HG03139 (cell line): ENCODE measurements around the gene MYBPHL.
A peak's percentile ranks its signal among the peaks of the same experiment; 100 is the strongest.

ENCODE experiments used
- ATAC-seq: cut with Tn5 transposase; IDR thresholded peaks from one replicate; pipeline ENCODE4 v1.9.1; 2021; ENCODE audit not compliant: unreplicated experiment

The MYBPHL gene

GRCh38 chr1:109253803-109254620, 52.8 kb downstream of the MYBPHL start:
- ATAC-seq: no peak

GRCh38 chr1:109252893-109253802, 53.7 kb downstream of the MYBPHL start:
- no peak for ATAC-seq

- no peak for ATAC-seq
Measured at GRCh38 chr1:109252167-109252892, 54.5 kb downstream of the MYBPHL start.

GRCh38 chr1:109251277-109252166, 55.3 kb downstream of the MYBPHL start:
- no peak for ATAC-seq

- no peak for ATAC-seq
Measured at GRCh38 chr1:109250454-109251276, 56.1 kb downstream of the MYBPHL start.

GRCh38 chr1:109249654-109250401, 57.0 kb downstream of the MYBPHL start:
- peak; percentile 25 for ATAC-seq

GRCh38 chr1:109248797-109249629, 57.8 kb downstream of the MYBPHL start, which contains the start of gene CELSR2:
Gene CELSR2 (plus strand): TSS chr1:109249539. CDS start chr1:109250080, 541 bp downstream.
- ATAC-seq: peak; percentile 58

- ATAC-seq: no peak
Measured at GRCh38 chr1:109248444-109248796, 58.4 kb downstream of the MYBPHL start.

GRCh38 chr1:109247401-109248365, 59.1 kb downstream of the MYBPHL start:
- ATAC-seq: no peak

GRCh38 chr1:109246141-109246551, 60.7 kb downstream of the MYBPHL start:
- no peak for ATAC-seq

GRCh38 chr1:109243860-109244552, 62.8 kb downstream of the MYBPHL start:
- no peak for ATAC-seq

GRCh38 chr1:109243221-109243620, 63.6 kb downstream of the MYBPHL start:
- ATAC-seq: no peak

GRCh38 chr1:109242387-109242786, 64.4 kb downstream of the MYBPHL start:
- no peak for ATAC-seq
